GM23338 (cell line): ENCODE results near the gene DGKH. TPM values are rescaled to one million over a fixed set of nuclear protein-coding genes. Genes with fewer than 3 reads are reported as not detected.

ENCODE experiments used
- ATAC-seq: fragments of 200-7000 bp; cut with Tn5 transposase; 3 replicates; pipeline ENCODE4 v1.9.1; 2020
- DNase-seq: peaks from one replicate; pipeline ENCODE4 v3.0.0-alpha.2; 2015; ENCODE audit warnings: low spot score
- H2AFZ ChIP-seq: fragments of 200-600 bp; sonication (generic); 2 replicates; pipeline ENCODE4 v1.8.0; 2016; ENCODE audit warnings: antibody characterized with exemption, mild to moderate bottlenecking, moderate library complexity
- H3F3A ChIP-seq: fragments of 200-600 bp; sonication (generic); replicated peaks from 2 replicates; pipeline ENCODE4 v1.8.0; 2017; ENCODE audit warnings: antibody characterized with exemption, mixed run types, low read depth
- H3K27ac ChIP-seq: fragments of 200-600 bp; sonication (generic); 2 replicates; pipeline ENCODE4 v1.6.1; 2016; ENCODE audit warnings: low read depth
- H3K27me3 ChIP-seq: fragments of 200-600 bp; sonication (generic); 2 replicates; pipeline ENCODE4 v1.8.0; 2016; ENCODE audit warnings: mild to moderate bottlenecking, mixed run types, moderate library complexity; ENCODE audit not compliant: insufficient read depth
- H3K36me3 ChIP-seq: fragments of 200-600 bp; sonication (generic); 2 replicates; pipeline ENCODE4 v1.8.0; 2016; ENCODE audit warnings: mild to moderate bottlenecking; ENCODE audit not compliant: insufficient read depth
- H3K4me1 ChIP-seq: fragments of 200-600 bp; sonication (generic); 2 replicates; pipeline ENCODE4 v1.8.0; 2016; ENCODE audit warnings: mild to moderate bottlenecking, moderate library complexity; ENCODE audit not compliant: insufficient read depth
- H3K4me2 ChIP-seq: fragments of 200-600 bp; sonication (generic); 2 replicates; pipeline ENCODE4 v1.7.1; 2017; ENCODE audit warnings: mixed run types
- H3K4me3 ChIP-seq: fragments of 200-600 bp; sonication (generic); 2 replicates; pipeline ENCODE4 v1.6.1; 2016; ENCODE audit warnings: mixed run types
- H3K79me2 ChIP-seq: fragments of 200-600 bp; sonication (generic); replicated peaks from 2 replicates; pipeline ENCODE4 v1.8.0; 2017; ENCODE audit warnings: mild to moderate bottlenecking; ENCODE audit not compliant: insufficient read depth
- H3K9me2 ChIP-seq: fragments of 200-600 bp; sonication (generic); 2 replicates; pipeline ENCODE4 v1.8.0; 2017; ENCODE audit not compliant: insufficient read depth
- H4K20me1 ChIP-seq: fragments of 200-600 bp; sonication (generic); replicated peaks from 2 replicates; pipeline ENCODE4 v1.8.0; 2017; ENCODE audit warnings: mild to moderate bottlenecking; ENCODE audit not compliant: insufficient read depth
- H3K27ac Mint-ChIP-seq: 2 replicates; pipeline ENCODE4 v1.8.0; 2020; ENCODE audit warnings: inconsistent platforms, mild to moderate bottlenecking, moderate library complexity, mixed read lengths
- H3K27me3 Mint-ChIP-seq: 3 replicates; pipeline ENCODE4 v1.8.0; 2022; ENCODE audit warnings: low read depth, mild to moderate bottlenecking, moderate library complexity, mixed read lengths, inconsistent platforms; ENCODE audit not compliant: insufficient read depth, poor library complexity
- H3K36me3 Mint-ChIP-seq: 3 replicates; pipeline ENCODE4 v1.8.0; 2021; ENCODE audit warnings: low read depth, mild to moderate bottlenecking, inconsistent platforms, moderate library complexity, mixed read lengths
- H3K4me1 Mint-ChIP-seq: 3 replicates; pipeline ENCODE4 v1.8.0; 2020; ENCODE audit warnings: mild to moderate bottlenecking, inconsistent platforms, mixed read lengths
- H3K4me3 Mint-ChIP-seq: 3 replicates; pipeline ENCODE4 v1.8.0; 2021; ENCODE audit warnings: moderate library complexity, mild to moderate bottlenecking, inconsistent platforms, mixed read lengths
- H3K9me3 Mint-ChIP-seq: 3 replicates; pipeline ENCODE4 v1.8.0; 2020; ENCODE audit warnings: moderate library complexity, mild to moderate bottlenecking, inconsistent platforms, mixed read lengths
- CREB1 ChIP-seq: fragments of 250-450 bp; sonication (Bioruptor Pico); IDR thresholded peaks from 2 replicates; pipeline ENCODE4 v1.5.0; 2020; ENCODE audit warnings: low read depth, mild to moderate bottlenecking, moderate library complexity
- EZH2 ChIP-seq: fragments of 200-600 bp; sonication (generic); IDR thresholded peaks from one replicate; pipeline ENCODE4 v1.8.0; 2017; ENCODE audit warnings: antibody characterized with exemption, mild to moderate bottlenecking, low read depth; ENCODE audit not compliant: unreplicated experiment
- EZH2phosphoT487 ChIP-seq: fragments of 200-600 bp; sonication (generic); IDR thresholded peaks from one replicate; pipeline ENCODE4 v1.8.1; 2018; ENCODE audit warnings: antibody characterized with exemption; ENCODE audit not compliant: unreplicated experiment
- JUNB ChIP-seq: IDR thresholded peaks from one replicate; pipeline ENCODE4 v1.6.1; 2016; ENCODE audit warnings: antibody characterized with exemption; ENCODE audit not compliant: unreplicated experiment
- NANOG ChIP-seq: IDR thresholded peaks from 2 replicates; pipeline ENCODE4 v1.6.1; 2016; ENCODE audit warnings: antibody characterized with exemption, borderline replicate concordance
- POLR2AphosphoS5 ChIP-seq: IDR thresholded peaks from 2 replicates; pipeline ENCODE4 v1.6.1; 2016; ENCODE audit warnings: antibody characterized with exemption, low read depth
- STAT1 ChIP-seq: IDR thresholded peaks from one replicate; pipeline ENCODE4 v1.6.1; 2016; ENCODE audit warnings: antibody characterized with exemption; ENCODE audit not compliant: unreplicated experiment
- ZNF114 ChIP-seq: fragments of 250-450 bp; sonication (Bioruptor Pico); IDR thresholded peaks from 2 replicates; pipeline ENCODE4 v1.5.0; 2020; ENCODE audit warnings: mild to moderate bottlenecking, moderate library complexity
- ZNF331 ChIP-seq: fragments of 250-450 bp; sonication (Bioruptor Pico); IDR thresholded peaks from 2 replicates; pipeline ENCODE4 v1.5.0; 2020; ENCODE audit warnings: low read depth, mild to moderate bottlenecking, moderate library complexity
- ZNF462 ChIP-seq: fragments of 250-450 bp; sonication (Bioruptor Pico); IDR thresholded peaks from 2 replicates; pipeline ENCODE4 v1.5.0; 2020; ENCODE audit warnings: mild to moderate bottlenecking, moderate library complexity
- polyA plus RNA-seq: library from polyadenylated mRNA; unstranded; fragments of >200 nt; fragmentation: Nextera tagmentation; extraction: Ambion mirVana; gene quantifications from 2 replicates; pipeline ENCODE4 v1.2.1, GENCODE V29; 2016
- total RNA-seq: library from RNA; depleted of rRNA; stranded (reverse); fragments of >200 nt; shearing (Covaris generic); gene quantifications from 2 replicates; pipeline ENCODE4 v1.2.3, GENCODE V29; 2014
- TF ChIP-seq, protein P1 (sequence below): IDR thresholded peaks from one replicate; pipeline ENCODE4 v1.6.1; 2018; ENCODE audit warnings: antibody characterized with exemption; ENCODE audit not compliant: unreplicated experiment
- TF ChIP-seq, protein P2 (sequence below): IDR thresholded peaks from 2 replicates; pipeline ENCODE4 v1.6.1; 2016; ENCODE audit warnings: antibody characterized with exemption
- TF ChIP-seq, protein P3 (sequence below), 2 experiments: fragments of 200-600 bp in 1 of 2; sonication (generic) in 1 of 2; conservative IDR thresholded peaks; 2 replicates each; pipeline versions ENCODE4 v1.5.1 to v1.6.1; 2016 to 2017; ENCODE audit warnings: antibody characterized with exemption in 2 of 2, low read depth in 2 of 2, mild to moderate bottlenecking in 2 of 2, moderate library complexity in 1 of 2

The DGKH gene
- total and polyA plus RNA-seq, 2 experiments from 2014 or later: 2.1 to 7.5 TPM

DNA sequence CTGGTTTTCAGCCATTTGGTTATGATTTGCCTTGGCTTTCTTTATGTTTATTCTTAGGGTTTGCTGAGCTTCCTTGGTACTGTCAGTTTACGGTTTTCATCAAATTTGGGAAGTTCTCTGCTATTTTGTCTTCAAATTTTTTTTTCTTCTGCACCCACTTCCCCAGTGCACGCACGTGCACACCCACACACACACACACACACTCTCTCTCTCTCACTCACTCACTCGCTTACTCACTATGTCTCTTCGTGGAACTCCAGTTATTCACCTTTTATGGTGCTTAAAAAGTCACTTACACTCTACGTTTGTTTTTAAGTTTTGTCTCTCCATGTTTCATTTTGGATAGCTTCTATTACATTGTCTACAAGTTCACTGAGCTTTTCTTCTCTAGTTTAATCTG lies 230.6 kb downstream of the DGKH start:
- no peak for DNase-seq

More for the DNA sequence above, 230.6 kb downstream of the DGKH start:
- peaks cover 2% of the 10 kb centered on the region; the same call in 1 of the 2 replicates for H4K20me1 ChIP-seq
- H2AFZ ChIP-seq: no peak overlapping the region
- TF ChIP-seq EZH2 (no peak), EZH2phosphoT487 (no peak), CREB1 (no peak), ZNF331 (no peak), NANOG (no peak), ZNF462 (CRISPR knock-in tag) (no peak), POLR2AphosphoS5 (no peak), STAT1 (no peak), JUNB (no peak), ZNF114 (CRISPR knock-in tag) (no peak)
- TF ChIP-seq, protein P1, sequence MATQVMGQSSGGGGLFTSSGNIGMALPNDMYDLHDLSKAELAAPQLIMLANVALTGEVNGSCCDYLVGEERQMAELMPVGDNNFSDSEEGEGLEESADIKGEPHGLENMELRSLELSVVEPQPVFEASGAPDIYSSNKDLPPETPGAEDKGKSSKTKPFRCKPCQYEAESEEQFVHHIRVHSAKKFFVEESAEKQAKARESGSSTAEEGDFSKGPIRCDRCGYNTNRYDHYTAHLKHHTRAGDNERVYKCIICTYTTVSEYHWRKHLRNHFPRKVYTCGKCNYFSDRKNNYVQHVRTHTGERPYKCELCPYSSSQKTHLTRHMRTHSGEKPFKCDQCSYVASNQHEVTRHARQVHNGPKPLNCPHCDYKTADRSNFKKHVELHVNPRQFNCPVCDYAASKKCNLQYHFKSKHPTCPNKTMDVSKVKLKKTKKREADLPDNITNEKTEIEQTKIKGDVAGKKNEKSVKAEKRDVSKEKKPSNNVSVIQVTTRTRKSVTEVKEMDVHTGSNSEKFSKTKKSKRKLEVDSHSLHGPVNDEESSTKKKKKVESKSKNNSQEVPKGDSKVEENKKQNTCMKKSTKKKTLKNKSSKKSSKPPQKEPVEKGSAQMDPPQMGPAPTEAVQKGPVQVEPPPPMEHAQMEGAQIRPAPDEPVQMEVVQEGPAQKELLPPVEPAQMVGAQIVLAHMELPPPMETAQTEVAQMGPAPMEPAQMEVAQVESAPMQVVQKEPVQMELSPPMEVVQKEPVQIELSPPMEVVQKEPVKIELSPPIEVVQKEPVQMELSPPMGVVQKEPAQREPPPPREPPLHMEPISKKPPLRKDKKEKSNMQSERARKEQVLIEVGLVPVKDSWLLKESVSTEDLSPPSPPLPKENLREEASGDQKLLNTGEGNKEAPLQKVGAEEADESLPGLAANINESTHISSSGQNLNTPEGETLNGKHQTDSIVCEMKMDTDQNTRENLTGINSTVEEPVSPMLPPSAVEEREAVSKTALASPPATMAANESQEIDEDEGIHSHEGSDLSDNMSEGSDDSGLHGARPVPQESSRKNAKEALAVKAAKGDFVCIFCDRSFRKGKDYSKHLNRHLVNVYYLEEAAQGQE: no peak
- TF ChIP-seq, protein P2, sequence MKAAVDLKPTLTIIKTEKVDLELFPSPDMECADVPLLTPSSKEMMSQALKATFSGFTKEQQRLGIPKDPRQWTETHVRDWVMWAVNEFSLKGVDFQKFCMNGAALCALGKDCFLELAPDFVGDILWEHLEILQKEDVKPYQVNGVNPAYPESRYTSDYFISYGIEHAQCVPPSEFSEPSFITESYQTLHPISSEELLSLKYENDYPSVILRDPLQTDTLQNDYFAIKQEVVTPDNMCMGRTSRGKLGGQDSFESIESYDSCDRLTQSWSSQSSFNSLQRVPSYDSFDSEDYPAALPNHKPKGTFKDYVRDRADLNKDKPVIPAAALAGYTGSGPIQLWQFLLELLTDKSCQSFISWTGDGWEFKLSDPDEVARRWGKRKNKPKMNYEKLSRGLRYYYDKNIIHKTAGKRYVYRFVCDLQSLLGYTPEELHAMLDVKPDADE: no peak
- TF ChIP-seq, protein P3, sequence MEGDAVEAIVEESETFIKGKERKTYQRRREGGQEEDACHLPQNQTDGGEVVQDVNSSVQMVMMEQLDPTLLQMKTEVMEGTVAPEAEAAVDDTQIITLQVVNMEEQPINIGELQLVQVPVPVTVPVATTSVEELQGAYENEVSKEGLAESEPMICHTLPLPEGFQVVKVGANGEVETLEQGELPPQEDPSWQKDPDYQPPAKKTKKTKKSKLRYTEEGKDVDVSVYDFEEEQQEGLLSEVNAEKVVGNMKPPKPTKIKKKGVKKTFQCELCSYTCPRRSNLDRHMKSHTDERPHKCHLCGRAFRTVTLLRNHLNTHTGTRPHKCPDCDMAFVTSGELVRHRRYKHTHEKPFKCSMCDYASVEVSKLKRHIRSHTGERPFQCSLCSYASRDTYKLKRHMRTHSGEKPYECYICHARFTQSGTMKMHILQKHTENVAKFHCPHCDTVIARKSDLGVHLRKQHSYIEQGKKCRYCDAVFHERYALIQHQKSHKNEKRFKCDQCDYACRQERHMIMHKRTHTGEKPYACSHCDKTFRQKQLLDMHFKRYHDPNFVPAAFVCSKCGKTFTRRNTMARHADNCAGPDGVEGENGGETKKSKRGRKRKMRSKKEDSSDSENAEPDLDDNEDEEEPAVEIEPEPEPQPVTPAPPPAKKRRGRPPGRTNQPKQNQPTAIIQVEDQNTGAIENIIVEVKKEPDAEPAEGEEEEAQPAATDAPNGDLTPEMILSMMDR (conservative IDR thresholded peaks at IDR 0.05; ENCODE audit: low read depth in 2 of 2): no peak
- peaks cover 98% of the 10 kb centered on the region for H3K79me2 ChIP-seq
- no peak overlapping the region for H3K4me2 ChIP-seq
- Mint-ChIP-seq H3K4me1 (peaks cover 46% of the 10 kb centered on the region), H3K9me3 (peaks cover 4% of the 10 kb centered on the region; the same call in 2 of the 3 replicates), H3K36me3 (no peaks in the 10 kb centered on the region), H3K27ac (no peak overlapping the region), H3K4me3 (no peak overlapping the region), H3K27me3 (no peaks in the 10 kb centered on the region)
- H3K27me3 ChIP-seq: no peaks in the 10 kb centered on the region
- H3K9me2 ChIP-seq: no peaks in the 10 kb centered on the region
- no peaks in the 10 kb centered on the region for H3K36me3 ChIP-seq
- H3F3A ChIP-seq: no peaks in the 10 kb centered on the region
- H3K4me3 ChIP-seq: no peak overlapping the region
- no peak for ATAC-seq
- no peak overlapping the region for H3K27ac ChIP-seq
- peaks cover 39% of the 10 kb centered on the region for H3K4me1 ChIP-seq
